Activated CD8-positive, alpha-beta memory T cell treated with anti-CD3 and anti-CD28 coated beads for 4 hours (primary cell): ENCODE measurements around the gene MED23.

Source experiments
- DNase-seq, 2 donors: peaks; one replicate each; pipeline ENCODE4 v3.0.0-alpha.2; 2020; ENCODE audit warnings: low read depth in 2 of 2

MED23 gene

GRCh38 chr6:131627724-131628682 is at the start of gene MED23:
Gene MED23, minus strand, starts transcription at chr6:131628242. Its CDS starts 193 bp downstream, at chr6:131628049.
- peak; percentile 86 to 95 for DNase-seq

- DNase-seq: no peak
These were observed 45.1 kb upstream of the MED23 start for GRCh38 chr6:131673184-131673583.

- DNase-seq: no peak
These were observed 41.8 kb upstream of the MED23 start for GRCh38 chr6:131669891-131670290.

- DNase-seq: no peak
These were observed 35.6 kb upstream of the MED23 start for GRCh38 chr6:131663578-131664165.

- DNase-seq: no peak
These were observed 32.2 kb upstream of the MED23 start for GRCh38 chr6:131660195-131660594.

GRCh38 chr6:131658287-131658686 is 30.2 kb upstream of the MED23 start:
- DNase-seq: no peak

GRCh38 chr6:131657630-131658111 is 29.6 kb upstream of the MED23 start:
- no peak for DNase-seq

- DNase-seq: no peak
These were observed 29.2 kb upstream of the MED23 start for GRCh38 chr6:131657222-131657621.

GRCh38 chr6:131656667-131657066 is 28.6 kb upstream of the MED23 start:
- no peak for DNase-seq

- no peak for DNase-seq
These were observed 27.9 kb upstream of the MED23 start for GRCh38 chr6:131655951-131656350.

- DNase-seq: no peak
These were observed 27.3 kb upstream of the MED23 start for GRCh38 chr6:131655387-131655786.

GRCh38 chr6:131654326-131654725 is 26.3 kb upstream of the MED23 start:
- no peak for DNase-seq

- DNase-seq: no peak
These were observed 24.4 kb upstream of the MED23 start for GRCh38 chr6:131652472-131652871.

GRCh38 chr6:131651782-131652181 is 23.7 kb upstream of the MED23 start:
- no peak for DNase-seq

GRCh38 chr6:131646249-131646670 is 18.2 kb upstream of the MED23 start:
- DNase-seq: no peak

GRCh38 chr6:131645846-131646245 is 17.8 kb upstream of the MED23 start:
- no peak for DNase-seq

- DNase-seq: no peak
These were observed 16.9 kb upstream of the MED23 start for GRCh38 chr6:131644921-131645320.

- DNase-seq: no peak
These were observed 15.9 kb upstream of the MED23 start for GRCh38 chr6:131643855-131644460.

GRCh38 chr6:131642987-131643611 is 15.1 kb upstream of the MED23 start:
- no peak for DNase-seq

GRCh38 chr6:131642565-131642964 is 14.5 kb upstream of the MED23 start:
- no peak for DNase-seq

GRCh38 chr6:131641554-131641953 is 13.5 kb upstream of the MED23 start:
- no peak for DNase-seq

GRCh38 chr6:131640576-131640975 is 12.5 kb upstream of the MED23 start:
- DNase-seq: no peak
